Prostate gland (tissue), 2 donors: ENCODE measurements around the gene PSME1.

Experiments
- POLR2AphosphoS5 ChIP-seq: sonication (generic); formaldehyde crosslinking; IDR thresholded peaks from one replicate; pipeline ENCODE4 v1.6.1; 2017; ENCODE audit warnings: antibody characterized with exemption
- TF ChIP-seq, protein P1 (sequence below), 4 experiments: fragments of 200-600 bp in 2 of 4; fragments of 450-650 bp in 2 of 4; sonication (generic) in 2 of 4; IDR thresholded peaks; 1 replicate in 3 of 4; 2 replicates in 1 of 4; pipeline ENCODE4 v1.5.1; 2016 to 2019; ENCODE audit warnings: antibody characterized with exemption in 4 of 4, mild to moderate bottlenecking in 2 of 4, moderate library complexity in 2 of 4

DNA sequence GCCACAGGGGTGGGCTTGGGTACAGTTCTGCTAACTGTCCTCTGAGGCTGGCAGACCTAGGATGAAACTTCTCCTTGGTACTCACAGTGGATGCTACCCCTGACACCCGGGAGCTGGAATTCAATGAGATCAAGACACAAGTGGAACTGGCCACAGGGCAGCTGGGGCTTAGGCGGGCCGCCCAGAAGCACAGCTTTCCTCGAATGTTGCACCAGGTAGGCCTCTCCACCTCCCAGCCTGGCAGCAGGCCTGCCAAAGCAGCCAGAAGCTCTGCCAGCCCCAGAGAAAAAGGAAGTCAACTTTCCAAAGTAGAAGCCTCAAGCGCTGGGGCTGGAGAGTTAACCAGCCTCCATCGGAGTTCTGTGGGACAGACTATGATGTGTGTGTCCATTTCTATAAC, 18.8 kb upstream of the PSME1 start:
- TF ChIP-seq, protein P1, sequence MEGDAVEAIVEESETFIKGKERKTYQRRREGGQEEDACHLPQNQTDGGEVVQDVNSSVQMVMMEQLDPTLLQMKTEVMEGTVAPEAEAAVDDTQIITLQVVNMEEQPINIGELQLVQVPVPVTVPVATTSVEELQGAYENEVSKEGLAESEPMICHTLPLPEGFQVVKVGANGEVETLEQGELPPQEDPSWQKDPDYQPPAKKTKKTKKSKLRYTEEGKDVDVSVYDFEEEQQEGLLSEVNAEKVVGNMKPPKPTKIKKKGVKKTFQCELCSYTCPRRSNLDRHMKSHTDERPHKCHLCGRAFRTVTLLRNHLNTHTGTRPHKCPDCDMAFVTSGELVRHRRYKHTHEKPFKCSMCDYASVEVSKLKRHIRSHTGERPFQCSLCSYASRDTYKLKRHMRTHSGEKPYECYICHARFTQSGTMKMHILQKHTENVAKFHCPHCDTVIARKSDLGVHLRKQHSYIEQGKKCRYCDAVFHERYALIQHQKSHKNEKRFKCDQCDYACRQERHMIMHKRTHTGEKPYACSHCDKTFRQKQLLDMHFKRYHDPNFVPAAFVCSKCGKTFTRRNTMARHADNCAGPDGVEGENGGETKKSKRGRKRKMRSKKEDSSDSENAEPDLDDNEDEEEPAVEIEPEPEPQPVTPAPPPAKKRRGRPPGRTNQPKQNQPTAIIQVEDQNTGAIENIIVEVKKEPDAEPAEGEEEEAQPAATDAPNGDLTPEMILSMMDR (IDR thresholded peaks at IDR 0.05): no peak
- TF ChIP-seq POLR2AphosphoS5: no peak
